B cell (primary cell): ENCODE data around the gene NECTIN4. TPM values are rescaled to one million over a fixed set of nuclear protein-coding genes. Genes with fewer than 3 reads are reported as not detected.

ENCODE experiments used
- ATAC-seq: fragments of 200-7000 bp; cut with Tn5 transposase; one replicate; pipeline ENCODE4 v1.10.0; 2021; ENCODE audit warnings: low read depth, mild to moderate bottlenecking, moderate number of reproducible peaks, moderate library complexity
- CTCF ChIA-PET: fragments of 350-600 bp; sonication (Branson Sonifier 250); formaldehyde crosslinking; loops from one replicate; lab custom pipeline; 2021; ENCODE audit warnings: antibody characterized with exemption, inconsistent platforms; lab: Charles Lee
- POLR2A ChIA-PET: fragments of 350-600 bp; sonication (Branson Sonifier 250); formaldehyde crosslinking; loops from one replicate; lab custom pipeline; 2021; ENCODE audit warnings: antibody characterized with exemption; lab: Charles Lee
- DNase-seq: peaks from one replicate; pipeline ENCODE4 v3.0.0; 2013
- H2AFZ ChIP-seq: 2 replicates; pipeline ENCODE4 v1.6.1; 2012; ENCODE audit warnings: mild to moderate bottlenecking, low read depth, low read length; ENCODE audit not compliant: insufficient read depth, poor library complexity, severe bottlenecking
- H3K27ac ChIP-seq, 2 donors: 1 replicate in 1 of 2; 2 replicates in 1 of 2; pipeline ENCODE4 v1.5.1; 2012 to 2013; ENCODE audit warnings: low read length in 2 of 2, mild to moderate bottlenecking in 2 of 2, moderate library complexity in 1 of 2
- H3K27me3 ChIP-seq, 4 experiments: fragments of 200-600 bp in 1 of 4; sonication (generic) in 1 of 4; replicated peaks in 1 of 4; 1 replicate in 2 of 4; 2 replicates in 2 of 4; pipeline versions ENCODE4 v1.6.1 to v1.7.0; 2013 to 2016; ENCODE audit warnings: low read length in 3 of 4, mild to moderate bottlenecking in 2 of 4, mixed read lengths in 1 of 4, moderate library complexity in 1 of 4; ENCODE audit not compliant: insufficient read depth in 4 of 4, control insufficient read depth in 3 of 4; ENCODE audit errors: control extremely low read depth in 1 of 4
- H3K36me3 ChIP-seq, 2 experiments: replicated peaks in 1 of 2; 1 replicate in 1 of 2; 2 replicates in 1 of 2; pipeline versions ENCODE4 v1.6.1 to v1.7.1; 2013; ENCODE audit warnings: low read length in 1 of 2; ENCODE audit not compliant: insufficient read depth in 2 of 2, control insufficient read depth in 1 of 2; ENCODE audit errors: control extremely low read depth in 1 of 2, extremely low read depth in 1 of 2
- H3K4me1 ChIP-seq, 2 donors: fragments of 200-600 bp in 1 of 2; sonication (generic) in 1 of 2; 1 replicate in 1 of 2; 2 replicates in 1 of 2; pipeline versions ENCODE4 v1.5.1 to v1.6.1; 2013 to 2017; ENCODE audit warnings: low read length in 2 of 2; ENCODE audit not compliant: control insufficient read depth in 2 of 2, insufficient read depth in 2 of 2
- H3K4me2 ChIP-seq: replicated peaks from 2 replicates; pipeline ENCODE3; 2012; ENCODE audit warnings: mild to moderate bottlenecking, low read depth, low read length; ENCODE audit not compliant: poor library complexity, severe bottlenecking
- H3K4me3 ChIP-seq, 5 experiments: fragments of 200-600 bp in 1 of 5; sonication (generic) in 1 of 5; 1 replicate in 3 of 5; 2 replicates in 2 of 5; pipeline versions ENCODE4 v1.5.1 to v1.7.0; 2011 to 2016; ENCODE audit warnings: low read length in 4 of 5, mild to moderate bottlenecking in 4 of 5, low read depth in 2 of 5, control low read depth in 1 of 5, moderate library complexity in 1 of 5; ENCODE audit not compliant: insufficient read depth in 1 of 5; ENCODE audit errors: control extremely low read depth in 1 of 5, extremely low read depth in 1 of 5
- H3K79me2 ChIP-seq: fragments of 200-600 bp; sonication (generic); one replicate; pipeline ENCODE4 v1.6.0; 2016; ENCODE audit warnings: low read length; ENCODE audit not compliant: control insufficient read depth, insufficient read depth
- H3K9ac ChIP-seq: fragments of 200-600 bp; sonication (generic); 2 replicates; pipeline ENCODE4 v1.6.1; 2017; ENCODE audit warnings: mild to moderate bottlenecking, low read length, moderate library complexity
- H3K9me3 ChIP-seq, 3 donors: one replicate each; pipeline versions ENCODE4 v1.6.1 to v1.7.1; 2013; ENCODE audit warnings: low read length in 2 of 3; ENCODE audit not compliant: control insufficient read depth in 2 of 3, insufficient read depth in 1 of 3; ENCODE audit errors: control extremely low read depth in 1 of 3
- H4K20me1 ChIP-seq: 2 replicates; pipeline ENCODE4 v1.6.0; 2012; ENCODE audit warnings: mild to moderate bottlenecking, low read length; ENCODE audit not compliant: insufficient read depth, control insufficient read depth, poor library complexity, severe bottlenecking
- H3K27ac Mint-ChIP-seq: one replicate; pipeline ENCODE4 v1.8.0; 2021; ENCODE audit warnings: mixed read lengths
- H3K27me3 Mint-ChIP-seq: one replicate; pipeline ENCODE4 v1.8.0; 2021; ENCODE audit warnings: mixed read lengths
- H3K4me1 Mint-ChIP-seq: one replicate; pipeline ENCODE4 v1.8.0; 2021; ENCODE audit warnings: mixed read lengths
- H3K4me3 Mint-ChIP-seq: one replicate; pipeline ENCODE4 v1.8.0; 2021; ENCODE audit warnings: mixed read lengths
- H3K9me3 Mint-ChIP-seq: one replicate; pipeline ENCODE4 v1.8.0; 2022; ENCODE audit warnings: mixed read lengths; ENCODE audit not compliant: insufficient read depth
- CTCF ChIP-seq: fragments of 200-600 bp; IDR thresholded peaks from one replicate; pipeline ENCODE4 v1.8.0; 2022; ENCODE audit warnings: antibody characterized with exemption, mild to moderate bottlenecking
- EZH2 ChIP-seq: IDR thresholded peaks from 2 replicates; pipeline ENCODE4 v1.6.1; 2012; ENCODE audit warnings: borderline replicate concordance, low read depth, mild to moderate bottlenecking, moderate library complexity, low read length; ENCODE audit not compliant: insufficient read depth, poor library complexity, severe bottlenecking
- WGBS: methylation state at CpG from one replicate; pipeline ENCODE4 v1.1.5; 2013; ENCODE audit warnings: missing lambda C conversion rate; ENCODE audit not compliant: insufficient coverage; 5-methylcytosine and 5-hydroxymethylcytosine counted together
- intact Hi-C: fragments of 100-400 bp; cut with micrococcal nuclease; formaldehyde crosslinking; loops from one replicate; pipeline ENCODE4 v1.10.0; 2022
- polyA plus RNA-seq: library from polyadenylated mRNA; depleted of rRNA; stranded (reverse); fragments of >200 nt; gene quantifications from 2 replicates; pipeline ENCODE4 v1.2.3, GENCODE V29; 2012
- total RNA-seq, 2 donors: library from RNA; stranded (reverse); fragments of 120-200 nt in 1 of 2; gene quantifications; 1 replicate in 1 of 2; 2 replicates in 1 of 2; pipeline versions ENCODE4 v1.2.3 to v1.2.4, GENCODE V29; 2013 to 2022

NECTIN4 gene
- total and polyA plus RNA-seq, 2 donors (not counting 1 experiment from before 2014, with no cell fraction given), result not detected

DNA sequence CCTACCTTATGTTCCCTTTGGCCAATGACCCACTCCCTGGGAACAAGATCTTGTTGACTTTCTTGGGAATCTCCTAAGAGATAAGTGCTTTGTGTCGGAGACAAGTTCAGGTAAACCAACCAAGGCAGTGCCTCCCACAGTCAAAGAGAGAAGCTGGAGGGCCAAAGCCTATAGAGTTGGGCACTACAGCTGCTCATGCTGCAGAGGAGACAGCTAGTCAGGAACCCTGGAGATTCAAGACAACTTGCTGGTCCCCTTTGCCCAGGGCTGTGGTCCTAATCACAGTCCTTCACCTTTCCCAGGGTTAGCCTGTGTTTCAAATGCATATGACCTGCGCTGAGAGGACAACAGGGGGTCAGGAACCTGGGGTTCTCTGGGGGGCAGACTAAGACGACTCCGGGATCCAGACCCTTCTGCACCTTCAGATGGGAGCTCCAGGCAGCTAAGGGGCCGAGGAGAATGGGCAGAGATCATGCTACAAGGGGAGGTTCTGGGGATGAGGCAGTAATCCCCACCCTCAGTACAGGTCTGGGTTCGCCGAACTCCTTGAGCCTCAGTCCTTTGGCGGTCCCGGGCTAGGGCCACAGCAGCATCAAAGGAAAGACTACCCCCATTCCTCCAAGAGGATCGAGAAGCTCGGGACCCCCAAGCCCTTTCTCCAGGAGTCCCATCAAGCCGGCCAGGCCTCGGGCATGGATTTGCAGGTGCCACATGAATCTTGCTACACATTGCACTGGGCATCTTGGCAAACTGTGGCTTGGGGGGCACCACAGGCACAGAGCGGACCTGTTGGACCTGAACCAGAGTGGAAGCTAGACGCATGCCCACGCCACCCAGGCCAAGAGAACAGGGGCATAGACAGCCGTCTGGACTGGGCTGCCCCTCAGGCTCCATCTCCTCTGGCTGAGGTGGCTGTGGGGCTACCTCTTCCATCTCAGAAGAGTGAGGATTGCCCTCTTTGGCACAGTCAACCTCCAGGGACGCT lies 41.6 kb downstream of the NECTIN4 start:
- ChIA-PET POLR2A (interaction anchor here (0.9 to 5.1 kb wide), 6 partner anchors 10 to 85 kb away, joined by 3 to 108 read pairs (median 13); partner anchors contain the start of genes ARHGAP30, DEDD and TSTD1), CTCF (interaction anchor here (0.8 to 10.4 kb wide), 14 partner anchors 7 to 179 kb away, joined by 3 to 127 read pairs (median 7); partner anchors contain the start of genes ARHGAP30, F11R, KLHDC9 and TOMM40L)
- peak overlapping the region; percentile 100 for H3K27ac Mint-ChIP-seq
- peaks cover 8% of the 10 kb centered on the region for H4K20me1 ChIP-seq
- no peaks in the 10 kb centered on the region for H3K9me3 ChIP-seq
- no peak for ATAC-seq
- intact Hi-C loops, result loop anchor here (10.0 kb wide), 3 partner anchors 53 to 1123 kb away; partner anchors contain the start of genes COPA, NCSTN and TAGLN2
- H3K36me3 ChIP-seq, result peaks cover 3 to 60% of the 10 kb centered on the region in 2 experiments
- H3K27me3 ChIP-seq, result no peaks in the 10 kb centered on the region
- H2AFZ ChIP-seq, result no peak overlapping the region
- peak overlapping the region; percentile 99 for H3K27ac ChIP-seq
- H3K9ac ChIP-seq, result peak overlapping the region; percentile 95
- H3K4me3 ChIP-seq, result peak overlapping the region in 1 of 5 experiments; percentile 95
- TF ChIP-seq EZH2, result no peak
- TF ChIP-seq CTCF, result no peak
- peaks cover 52% of the 10 kb centered on the region for H3K4me1 Mint-ChIP-seq
- peaks cover 45% of the 10 kb centered on the region for H3K79me2 ChIP-seq
- peaks cover 37 to 50% of the 10 kb centered on the region in 2 donors for H3K4me1 ChIP-seq
- no peaks in the 10 kb centered on the region for H3K9me3 Mint-ChIP-seq
- peak overlapping the region; percentile 92 for H3K4me2 ChIP-seq
- no peaks in the 10 kb centered on the region for H3K27me3 Mint-ChIP-seq
- 99% methylated on average over 17 of the region's 18 CpGs for WGBS
- peak overlapping the region; percentile 99 for H3K4me3 Mint-ChIP-seq
- DNase-seq, result no peak
